H7 (cell line): Measurements from ENCODE around the gene UBL7. TPM values are rescaled to one million over a fixed set of nuclear protein-coding genes. Genes with fewer than 3 reads are reported as not detected.

Experiments
- DNase-seq: peaks from one replicate; pipeline ENCODE4 v3.0.0; 2012
- H3K27me3 ChIP-seq: 2 replicates; pipeline ENCODE4 v1.6.0; 2011; ENCODE audit warnings: mild to moderate bottlenecking, low read length; ENCODE audit not compliant: control insufficient read depth, insufficient read depth
- H3K36me3 ChIP-seq: replicated peaks from 2 replicates; pipeline ENCODE4 v1.5.1; 2011; ENCODE audit warnings: low read length; ENCODE audit not compliant: control insufficient read depth, insufficient read depth
- H3K4me3 ChIP-seq: 2 replicates; pipeline ENCODE4 v1.5.1; 2011; ENCODE audit warnings: low read depth, mild to moderate bottlenecking, control low read depth, low read length, moderate library complexity; ENCODE audit not compliant: insufficient read depth
- total RNA-seq: library from RNA; depleted of rRNA; stranded (reverse); fragments of >200 nt; shearing (Covaris generic); gene quantifications from 2 replicates; pipeline ENCODE4 v1.2.3, GENCODE V29; 2014

UBL7 gene
- total RNA-seq, 1 experiment from 2014 or later: 105 TPM

DNA sequence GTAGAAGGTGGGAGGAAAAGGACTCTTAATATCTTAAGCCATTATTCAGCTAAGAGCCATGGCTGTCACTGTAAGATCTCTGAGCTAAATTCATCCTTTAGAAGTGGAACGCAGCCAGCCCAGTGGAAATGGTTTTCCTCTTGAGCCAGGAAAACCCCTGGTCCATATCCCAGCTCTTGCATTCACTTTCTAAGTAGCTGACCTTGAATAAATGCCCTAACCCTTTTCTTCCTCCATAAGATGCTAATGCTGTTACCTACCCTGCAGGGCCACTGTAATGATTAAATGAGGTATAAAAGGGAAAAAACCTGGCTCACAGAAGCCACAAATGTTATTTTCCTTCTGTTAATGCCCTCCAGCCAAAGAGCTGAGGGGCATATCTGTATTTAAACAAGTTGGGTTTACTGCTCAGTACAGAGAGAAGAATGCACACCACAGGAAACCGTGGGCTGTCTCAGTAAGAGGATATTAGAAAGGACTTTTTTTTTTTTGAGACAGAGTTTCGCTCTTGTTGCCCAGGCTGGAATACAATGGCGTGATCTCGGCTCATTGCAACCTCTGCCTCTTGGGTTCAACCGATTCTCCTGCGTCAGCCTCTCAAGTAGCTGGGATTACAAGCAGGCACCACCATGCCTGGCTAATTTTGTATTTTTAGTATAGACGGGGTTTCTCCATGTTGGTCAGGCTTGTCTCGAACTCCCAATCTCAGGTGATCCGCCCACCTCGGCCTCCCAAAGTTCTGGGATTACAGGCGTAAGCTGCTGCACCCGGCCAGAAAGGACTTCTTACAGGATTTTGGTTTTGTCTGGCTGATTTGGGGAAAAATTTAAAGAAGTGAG lies 6.8 kb downstream of the UBL7 start:
- peaks cover 7% of the 10 kb centered on the region for H3K36me3 ChIP-seq
- peak; percentile 38 for DNase-seq
- no peaks in the 10 kb centered on the region for H3K27me3 ChIP-seq
- H3K4me3 ChIP-seq: no peak overlapping the region

DNA sequence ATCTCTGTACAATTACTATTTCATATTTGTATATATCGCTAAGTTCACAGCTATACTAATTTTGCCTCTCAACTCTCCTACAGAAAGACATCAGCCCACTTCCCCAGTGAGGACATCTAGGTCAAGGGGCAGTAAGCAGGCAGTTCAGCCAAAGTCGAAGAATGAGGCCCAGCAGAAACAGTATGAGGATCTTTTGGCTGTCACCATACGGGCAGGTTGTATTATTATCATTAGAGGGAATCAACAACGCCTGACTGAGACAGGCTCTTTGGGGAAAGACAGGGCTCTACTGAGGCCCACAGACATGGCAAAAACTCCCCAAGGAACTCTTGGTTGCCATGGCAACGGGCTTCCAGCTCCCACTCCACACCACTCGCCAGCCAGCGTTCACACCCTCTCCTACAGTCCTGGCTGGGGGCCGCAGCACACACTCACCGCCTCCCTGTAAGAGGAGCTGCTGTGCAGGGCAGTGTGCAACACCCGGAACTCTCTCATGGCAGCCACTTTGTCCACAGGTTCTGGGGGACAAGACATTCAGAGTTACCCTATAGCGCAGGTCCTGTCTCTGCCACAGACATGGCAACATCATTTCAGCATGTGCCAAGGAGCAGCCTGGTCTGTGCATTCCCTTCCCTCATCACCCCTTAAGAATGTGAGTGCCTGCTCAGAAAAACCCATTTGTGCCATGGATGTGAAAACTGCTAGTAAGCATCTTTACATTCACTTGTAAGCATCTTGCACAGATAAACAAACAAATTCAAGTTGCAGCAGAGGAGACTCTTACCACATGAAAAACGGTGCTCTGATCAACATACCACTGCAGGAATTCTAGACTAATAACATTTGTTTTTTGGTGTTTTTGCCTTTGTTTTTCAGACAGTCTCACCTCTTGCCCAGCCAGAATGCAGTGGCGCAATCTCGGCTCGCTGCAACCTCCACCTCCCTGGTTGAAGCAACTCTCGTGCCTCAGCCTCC lies 8.8 kb downstream of the UBL7 start:
- DNase-seq: peak; percentile 21
- peaks cover 14% of the 10 kb centered on the region for H3K36me3 ChIP-seq
- no peaks in the 10 kb centered on the region for H3K27me3 ChIP-seq
- no peak overlapping the region for H3K4me3 ChIP-seq

DNA sequence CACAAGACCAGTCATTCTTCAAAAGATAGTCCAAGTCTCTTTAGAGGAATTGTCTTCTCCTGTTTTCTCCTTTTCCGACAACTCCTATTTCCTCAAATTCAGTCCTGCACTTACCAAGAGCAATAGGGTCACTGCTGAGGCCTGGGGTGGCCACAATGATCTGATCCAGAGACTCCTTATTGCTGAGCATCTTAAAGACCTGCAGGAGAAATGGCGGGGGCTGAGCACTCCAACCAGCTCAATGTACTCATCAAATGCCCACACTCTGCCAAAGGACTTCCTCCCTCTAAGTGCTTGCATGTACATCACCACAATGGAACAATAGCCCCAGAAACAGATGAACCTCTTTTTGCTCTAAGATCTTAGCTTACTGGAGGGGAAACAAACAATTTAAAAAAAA lies 9.6 kb downstream of the UBL7 start:
- peak; percentile 2 for DNase-seq
- Histone ChIP-seq H3K4me3 (no peak overlapping the region), H3K36me3 (peaks cover 14% of the 10 kb centered on the region), H3K27me3 (no peaks in the 10 kb centered on the region)

DNA sequence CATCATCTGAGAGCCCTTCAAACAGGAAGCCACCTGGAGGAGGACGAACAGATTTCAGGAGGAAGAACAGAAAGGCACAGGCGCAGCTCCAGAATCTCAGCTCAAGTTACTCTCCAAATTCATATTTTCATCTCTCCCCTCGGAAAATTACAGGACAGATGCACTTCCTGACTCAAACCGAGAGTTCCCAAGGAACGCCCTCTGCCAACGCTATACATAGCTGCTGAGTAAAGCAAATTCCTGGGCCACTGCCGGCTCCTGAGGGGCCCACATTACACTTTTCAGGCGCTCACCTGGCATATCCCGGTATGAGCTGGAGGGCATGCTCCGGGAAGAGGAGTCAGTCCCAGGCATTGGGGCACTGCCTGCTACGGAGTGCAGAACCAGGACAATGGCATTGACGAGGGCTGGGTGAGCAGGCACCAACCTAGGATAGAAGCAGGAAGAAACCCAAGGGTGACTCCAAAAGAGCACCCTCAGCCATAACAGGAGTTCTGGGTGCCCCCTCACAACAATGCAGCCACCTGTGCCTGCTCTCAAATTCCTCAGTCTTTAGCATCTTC lies 11.2 kb downstream of the UBL7 start:
- no peak overlapping the region for H3K4me3 ChIP-seq
- peak; percentile 8 for DNase-seq
- H3K36me3 ChIP-seq: peaks cover 18% of the 10 kb centered on the region
- H3K27me3 ChIP-seq: no peaks in the 10 kb centered on the region

DNA sequence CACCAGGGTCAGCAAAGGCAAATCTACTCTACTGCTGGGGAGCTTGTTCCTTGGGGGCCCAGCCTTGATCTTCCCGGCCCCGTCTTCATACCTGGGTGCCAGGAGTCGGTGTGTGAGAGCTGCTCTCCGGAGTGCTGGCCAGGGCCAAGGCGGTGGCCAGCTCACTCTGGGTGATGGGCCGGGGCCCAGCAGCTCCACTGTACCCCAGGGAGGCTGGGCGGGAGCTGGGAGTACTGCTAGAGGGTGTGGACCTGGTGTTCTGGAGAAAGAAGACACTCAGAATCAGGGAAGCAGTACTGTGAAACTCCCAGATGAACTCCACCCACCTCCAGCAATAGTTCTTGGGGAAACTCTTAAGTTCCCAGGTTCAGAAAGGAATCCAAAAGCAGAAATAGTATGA lies 11.9 kb downstream of the UBL7 start:
- Histone ChIP-seq H3K27me3 (no peaks in the 10 kb centered on the region), H3K4me3 (no peak overlapping the region), H3K36me3 (peaks cover 19% of the 10 kb centered on the region)
- peak; percentile 12 for DNase-seq

DNA sequence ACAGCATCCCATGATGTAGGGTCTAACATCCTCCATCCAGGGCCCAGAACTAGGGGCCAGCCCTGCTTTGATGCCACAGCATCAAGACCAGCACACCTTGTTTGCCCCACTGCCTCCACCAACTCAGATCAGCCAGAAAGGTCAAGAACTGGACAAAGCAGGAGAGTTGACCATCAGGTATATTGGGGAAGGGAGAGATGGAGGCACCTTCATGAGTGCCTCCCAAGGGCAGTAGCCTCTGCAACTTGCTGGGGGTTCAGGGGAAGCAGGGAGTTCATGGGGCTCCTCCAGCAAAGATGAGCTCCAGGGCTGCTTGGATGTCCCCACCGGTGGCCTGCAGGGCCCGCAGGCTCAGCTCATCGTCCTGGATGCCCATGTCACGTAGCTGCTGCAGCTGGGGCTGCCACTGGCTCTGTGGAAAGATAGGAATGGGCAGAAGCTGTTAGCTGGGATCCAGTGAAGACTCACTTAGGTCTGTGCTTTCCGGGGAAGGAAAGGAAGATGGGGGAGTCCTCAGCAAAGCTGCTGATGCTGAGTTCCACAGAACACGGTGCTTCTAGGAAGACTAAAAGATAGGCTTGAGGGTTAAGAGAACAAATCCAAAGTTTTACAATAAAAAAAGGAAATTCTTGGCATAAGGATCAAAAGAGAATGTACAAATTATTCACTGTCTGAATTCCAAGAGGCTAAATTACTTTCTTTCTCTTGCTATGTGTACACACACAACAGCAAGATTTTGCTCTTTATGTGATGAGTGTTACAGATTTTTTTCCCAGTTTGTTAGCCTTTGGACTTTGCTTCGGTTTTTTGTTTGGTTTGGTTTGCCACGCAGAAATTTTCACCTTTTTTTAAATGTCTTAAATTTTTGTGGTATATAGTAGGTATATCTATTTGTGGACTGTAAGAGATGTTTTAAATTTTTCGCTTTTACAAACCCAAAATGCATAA lies 14.9 kb downstream of the UBL7 start:
- Histone ChIP-seq H3K36me3 (peaks cover 18% of the 10 kb centered on the region), H3K4me3 (no peak overlapping the region), H3K27me3 (no peaks in the 10 kb centered on the region)
- no peak for DNase-seq

DNA sequence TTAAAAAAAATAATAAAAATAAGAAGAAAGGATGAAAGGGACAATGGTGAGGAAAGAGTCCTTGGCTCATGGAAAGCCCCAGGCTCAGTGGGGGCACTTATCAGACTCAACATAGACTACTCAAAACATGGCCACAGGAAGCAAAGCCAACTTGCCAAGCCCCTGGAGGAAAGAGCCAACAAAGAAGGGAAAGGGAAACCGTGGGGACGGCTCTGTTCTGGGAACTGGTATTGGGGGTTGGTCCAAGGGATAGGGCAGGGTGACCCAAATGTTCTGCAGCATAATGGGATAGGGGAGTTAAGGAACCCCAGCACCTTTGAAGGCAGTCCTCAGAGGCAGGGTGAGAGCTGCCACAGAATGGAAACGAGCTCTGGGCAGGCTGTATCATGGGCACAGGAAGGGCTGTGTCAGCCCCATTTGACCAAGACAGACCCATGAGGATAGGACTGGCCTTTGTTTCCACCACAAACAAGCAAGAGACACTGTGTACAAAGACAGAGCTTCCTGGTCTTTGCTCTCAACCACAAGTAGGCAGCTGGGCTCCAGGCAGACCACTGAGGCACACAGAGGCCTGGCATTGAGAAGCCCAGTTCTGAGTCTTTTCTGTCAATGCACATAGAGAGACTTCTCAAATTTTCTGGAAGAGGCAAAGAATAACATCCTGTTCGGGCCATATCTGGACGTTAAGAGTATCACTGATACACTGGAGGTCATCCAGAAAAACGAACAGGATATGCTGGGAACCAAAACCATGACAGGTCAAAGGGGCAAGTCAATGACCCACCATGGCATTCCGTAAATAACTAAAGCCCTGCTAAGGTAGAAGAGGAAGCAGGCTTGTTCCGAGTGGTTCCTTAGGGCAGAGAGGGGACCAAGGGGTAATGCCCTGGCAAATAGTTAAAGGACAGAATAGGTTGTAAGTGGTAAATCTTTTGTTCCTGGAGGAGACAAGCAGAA lies 16.6 kb downstream of the UBL7 start:
- Histone ChIP-seq H3K4me3 (no peak overlapping the region), H3K36me3 (peaks cover 13% of the 10 kb centered on the region), H3K27me3 (no peaks in the 10 kb centered on the region)
- DNase-seq: no peak

DNA sequence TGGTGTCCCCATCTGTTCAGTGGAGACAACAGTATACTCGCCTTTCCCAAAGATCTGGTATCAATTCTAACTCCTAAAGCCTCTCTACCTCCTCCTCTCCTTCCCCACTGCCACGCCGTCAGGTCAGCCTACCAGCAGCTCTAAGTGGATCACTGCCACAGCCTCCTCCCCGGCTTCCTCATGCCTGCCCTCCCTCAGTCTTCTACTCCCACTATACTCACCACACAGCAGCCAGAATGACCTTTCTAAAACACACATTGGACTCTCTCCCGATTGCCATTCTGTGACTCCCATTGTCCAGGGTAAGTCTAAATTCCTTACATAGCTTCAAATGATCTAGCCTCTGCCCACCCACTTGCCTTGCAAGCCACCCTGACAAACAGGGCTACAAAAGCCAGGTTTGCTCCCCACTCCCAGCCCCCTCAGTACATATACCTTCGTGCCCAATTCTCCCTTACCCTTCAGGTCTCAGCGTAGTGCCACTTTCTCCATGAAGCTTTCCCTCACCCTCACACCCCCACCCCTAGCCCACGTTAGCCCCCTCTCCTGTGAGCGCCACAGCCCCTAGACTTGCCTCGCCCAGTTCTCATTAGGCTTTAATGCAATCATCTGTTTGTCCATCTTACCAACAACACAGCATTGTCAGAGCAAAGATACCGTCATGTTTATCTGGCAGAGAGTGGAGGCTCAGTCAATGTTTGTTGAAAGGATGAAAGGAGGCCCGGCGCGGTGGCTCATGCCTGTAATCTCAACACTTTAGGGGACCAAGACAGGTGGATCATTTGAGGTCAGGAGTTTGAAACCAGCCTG lies 17.7 kb downstream of the UBL7 start:
- Histone ChIP-seq H3K4me3 (no peak overlapping the region), H3K27me3 (no peaks in the 10 kb centered on the region), H3K36me3 (peaks cover 9% of the 10 kb centered on the region)
- no peak for DNase-seq

DNA sequence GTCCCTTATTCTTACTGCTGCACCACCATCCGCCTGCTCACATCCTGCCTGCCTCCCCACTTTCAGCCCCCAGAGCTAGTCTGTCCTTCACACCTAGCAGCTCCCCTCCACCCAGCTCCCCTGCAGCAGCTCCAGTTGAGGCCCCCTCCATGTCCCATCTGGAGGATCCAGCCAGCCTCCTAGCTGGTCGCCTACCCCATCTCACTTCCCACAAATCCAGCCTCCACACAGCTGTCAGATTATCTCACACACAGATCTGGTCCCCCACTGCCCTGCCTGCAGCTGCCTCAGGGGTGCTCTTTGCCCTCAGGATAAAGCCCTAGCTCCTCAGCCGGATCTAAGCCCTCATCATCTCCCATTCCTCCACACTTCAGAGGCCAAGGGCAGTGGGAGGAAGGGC lies 18.4 kb downstream of the UBL7 start:
- H3K36me3 ChIP-seq: peaks cover 7% of the 10 kb centered on the region
- no peak overlapping the region for H3K4me3 ChIP-seq
- H3K27me3 ChIP-seq: no peaks in the 10 kb centered on the region
- DNase-seq: no peak

DNA sequence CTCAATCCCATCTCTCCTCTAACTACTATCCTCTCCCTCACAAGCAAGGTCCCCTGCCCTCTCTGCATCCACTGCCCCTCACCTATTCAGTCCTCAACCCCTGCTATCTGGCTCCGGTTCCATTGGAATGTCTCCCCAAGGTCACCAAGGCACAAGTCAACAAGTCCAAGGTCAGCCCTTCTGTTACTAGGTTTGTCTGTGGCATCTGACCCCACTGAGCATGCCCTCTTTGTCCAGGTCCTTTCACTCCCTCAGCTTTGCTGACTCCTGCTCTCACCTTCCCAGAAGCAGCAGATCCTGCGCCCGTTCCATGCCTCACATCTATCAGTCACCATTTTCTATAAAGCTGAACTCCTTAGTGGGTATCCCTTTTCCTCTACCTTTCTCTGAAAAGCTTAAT lies 18.9 kb downstream of the UBL7 start:
- H3K27me3 ChIP-seq: no peaks in the 10 kb centered on the region
- no peak overlapping the region for H3K4me3 ChIP-seq
- DNase-seq: no peak
- H3K36me3 ChIP-seq: peaks cover 6% of the 10 kb centered on the region

DNA sequence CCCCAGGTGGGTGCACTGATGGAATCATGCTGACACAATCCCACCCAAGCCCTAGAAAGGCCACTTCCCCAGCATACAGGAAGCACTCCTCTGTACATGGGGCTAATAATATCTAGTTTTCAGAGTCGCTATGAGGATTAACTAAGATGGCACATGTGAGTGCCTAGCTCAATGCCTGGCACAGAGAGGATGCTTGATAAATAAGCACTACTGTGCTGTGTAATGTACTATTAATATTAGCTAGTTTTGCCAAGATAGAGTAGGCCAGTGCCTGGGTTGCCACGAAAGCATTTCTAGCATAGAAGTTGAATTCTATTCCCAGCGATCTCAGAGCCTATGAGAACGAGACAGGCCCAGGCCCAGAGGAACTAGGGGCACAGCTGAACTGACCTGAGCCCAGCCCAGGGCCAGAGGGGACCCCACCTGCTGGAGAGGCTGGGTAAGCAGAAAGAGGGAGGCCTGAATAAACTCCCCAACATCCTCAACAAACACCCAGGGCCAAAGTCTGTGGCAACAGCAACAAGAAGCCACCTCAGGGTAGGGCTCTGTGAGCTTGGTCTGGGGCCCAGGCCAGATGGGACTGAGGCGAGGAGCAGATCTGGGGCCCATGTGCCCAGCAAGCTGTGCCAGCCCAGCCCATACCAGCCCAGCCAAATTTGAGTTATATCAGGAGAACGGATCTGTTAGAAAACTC lies 19.6 kb downstream of the UBL7 start:
- H3K27me3 ChIP-seq: no peaks in the 10 kb centered on the region
- no peak overlapping the region for H3K4me3 ChIP-seq
- DNase-seq: peak; percentile 57
- H3K36me3 ChIP-seq: peaks cover 5% of the 10 kb centered on the region; the same call in 1 of the 2 replicates
